Chondrocyte (in vitro differentiated cells): ENCODE measurements around the gene COX19. TPM values are rescaled to one million over a fixed set of nuclear protein-coding genes. Genes with fewer than 3 reads are reported as not detected.

ENCODE experiments used
- DNase-seq: peaks from one replicate; pipeline ENCODE4 v3.0.0; 2021; ENCODE audit warnings: mixed read lengths, low spot score
- H3K27ac Mint-ChIP-seq: one replicate; pipeline ENCODE4 v1.8.0; 2021; ENCODE audit warnings: mild to moderate bottlenecking, moderate library complexity, mixed read lengths; ENCODE audit not compliant: unreplicated experiment
- H3K27me3 Mint-ChIP-seq: 2 replicates; pipeline ENCODE4 v1.8.0; 2021; ENCODE audit warnings: low read depth, mixed read lengths
- H3K36me3 Mint-ChIP-seq: 2 replicates; pipeline ENCODE4 v1.8.0; 2021; ENCODE audit warnings: low read depth, mixed read lengths
- H3K4me1 Mint-ChIP-seq: 2 replicates; pipeline ENCODE4 v1.8.0; 2021; ENCODE audit warnings: low read depth, mild to moderate bottlenecking, mixed read lengths
- H3K4me3 Mint-ChIP-seq: one replicate; pipeline ENCODE4 v1.8.0; 2021; ENCODE audit warnings: mild to moderate bottlenecking, moderate library complexity, mixed read lengths; ENCODE audit not compliant: unreplicated experiment
- H3K9me3 Mint-ChIP-seq: 2 replicates; pipeline ENCODE4 v1.8.0; 2021; ENCODE audit warnings: low read depth, mixed read lengths
- CTCF ChIP-seq: fragments of 200-600 bp; sonication (generic); IDR thresholded peaks from 2 replicates; pipeline ENCODE4 v1.5.0; 2021; ENCODE audit warnings: antibody characterized with exemption, mild to moderate bottlenecking, moderate library complexity
- total RNA-seq: library from RNA; stranded (reverse); gene quantifications from 3 replicates; pipeline ENCODE4 v1.2.1, GENCODE V29; 2021

COX19 gene
- total RNA-seq, 1 donor from 2014 or later: 9.6 TPM

GRCh38 chr7:1013581-1013980, 38.2 kb upstream of the COX19 start:
- no peak overlapping the region for H3K27ac Mint-ChIP-seq
- no peaks in the 10 kb centered on the region for H3K27me3 Mint-ChIP-seq

GRCh38 chr7:1012716-1013095, 37.4 kb upstream of the COX19 start:
- Mint-ChIP-seq H3K9me3 (no peaks in the 10 kb centered on the region), H3K4me3 (no peak overlapping the region), H3K27ac (no peak overlapping the region), H3K4me1 (peaks cover 8% of the 10 kb centered on the region), H3K27me3 (no peaks in the 10 kb centered on the region), H3K36me3 (peaks cover 4% of the 10 kb centered on the region)
- no peak for DNase-seq
- TF ChIP-seq CTCF: no peak

More at GRCh38 chr7:1013581-1013980, 38.2 kb upstream of the COX19 start:
- Mint-ChIP-seq H3K36me3 (peaks cover 7% of the 10 kb centered on the region), H3K4me1 (peaks cover 8% of the 10 kb centered on the region), H3K9me3 (no peaks in the 10 kb centered on the region), H3K4me3 (no peak overlapping the region)
- no peak for DNase-seq
- TF ChIP-seq CTCF: no peak

GRCh38 chr7:1012004-1012715, 36.8 kb upstream of the COX19 start:
- TF ChIP-seq CTCF: no peak

GRCh38 chr7:1011297-1012003, 36.1 kb upstream of the COX19 start:
- Mint-ChIP-seq H3K4me3 (no peak overlapping the region), H3K27ac (no peak overlapping the region), H3K27me3 (no peaks in the 10 kb centered on the region), H3K4me1 (peaks cover 8% of the 10 kb centered on the region), H3K36me3 (peaks cover 4% of the 10 kb centered on the region), H3K9me3 (no peaks in the 10 kb centered on the region)
- DNase-seq: no peak
- no peak for TF ChIP-seq CTCF

More at GRCh38 chr7:1012004-1012715, 36.8 kb upstream of the COX19 start:
- no peak for DNase-seq
- H3K4me3 Mint-ChIP-seq: no peak overlapping the region
- no peaks in the 10 kb centered on the region for H3K9me3 Mint-ChIP-seq
- H3K36me3 Mint-ChIP-seq: peaks cover 4% of the 10 kb centered on the region
- H3K27ac Mint-ChIP-seq: no peak overlapping the region
- H3K27me3 Mint-ChIP-seq: no peaks in the 10 kb centered on the region
- H3K4me1 Mint-ChIP-seq: peaks cover 8% of the 10 kb centered on the region

- Mint-ChIP-seq H3K4me1 (peaks cover 8% of the 10 kb centered on the region), H3K4me3 (no peak overlapping the region), H3K27me3 (no peaks in the 10 kb centered on the region), H3K27ac (no peak overlapping the region), H3K36me3 (peaks cover 8% of the 10 kb centered on the region), H3K9me3 (no peaks in the 10 kb centered on the region)
- TF ChIP-seq CTCF: no peak
- DNase-seq: no peak
These were observed 34.9 kb upstream of the COX19 start for GRCh38 chr7:1010226-1010625.
